Hepatocyte (in vitro differentiated cells): Measurements from ENCODE around the gene TOMM6.

Experiments
- CTCF ChIP-seq: fragments of 200-600 bp; sonication (generic); IDR thresholded peaks from 2 replicates; pipeline ENCODE4 v1.5.1; 2016; ENCODE audit warnings: antibody characterized with exemption, mild to moderate bottlenecking; ENCODE audit not compliant: poor library complexity
- EZH2 ChIP-seq: fragments of 200-600 bp; sonication (generic); IDR thresholded peaks from 2 replicates; pipeline ENCODE4 v1.6.1; 2016; ENCODE audit warnings: antibody characterized with exemption, mild to moderate bottlenecking, borderline replicate concordance

GRCh38 chr6:41759905-41760579, 27.5 kb upstream of the TOMM6 start:
- TF ChIP-seq CTCF (no peak), EZH2 (no peak)
